ENCODE results near the gene SH3BP2.

The SH3BP2 gene

GRCh38 chr4:2842687-2843262, 49.9 kb downstream of the SH3BP2 start:
- peak overlapping the region; percentile 74; the same call in 1 of the 2 replicates for H3K4me3 ChIP-seq (ENCODE audit: low read length)
- TF ChIP-seq ZNF274 (IDR thresholded peaks at IDR 0.05; ENCODE audit: low read depth, low read length), result no peak

GRCh38 chr4:2843263-2843940, 50.5 kb downstream of the SH3BP2 start, which contains the start of gene ADD1:
Gene ADD1 (plus strand): TSS chr4:2843844. CDS start chr4:2875916, 32,072 bp downstream.
- H3K4me3 ChIP-seq (ENCODE audit: low read length), result peak within 1 kb of the TSS; percentile 92
- TF ChIP-seq ZNF274 (IDR thresholded peaks at IDR 0.05; ENCODE audit: low read depth, low read length), result no peak

- no peak for TF ChIP-seq ZNF274 (IDR thresholded peaks at IDR 0.05; ENCODE audit: low read depth, low read length)
Measured at GRCh38 chr4:2843941-2844584, 51.2 kb downstream of the SH3BP2 start.

GRCh38 chr4:2846172-2846571, 53.3 kb downstream of the SH3BP2 start:
- no peak for TF ChIP-seq ZNF274 (IDR thresholded peaks at IDR 0.05; ENCODE audit: low read depth, low read length)
- no peak overlapping the region; the same call in 1 of the 2 replicates for H3K4me3 ChIP-seq (ENCODE audit: low read length)

More at GRCh38 chr4:2843941-2844584, 51.2 kb downstream of the SH3BP2 start:
- H3K4me3 ChIP-seq (ENCODE audit: low read length), result peak overlapping the region; percentile 92

GRCh38 chr4:2847302-2847871, 54.5 kb downstream of the SH3BP2 start:
- TF ChIP-seq ZNF274 (IDR thresholded peaks at IDR 0.05; ENCODE audit: low read depth, low read length), result no peak
- peak overlapping the region; percentile 2; the same call in 1 of the 2 replicates for H3K4me3 ChIP-seq (ENCODE audit: low read length)

GRCh38 chr4:2848449-2848848, 55.6 kb downstream of the SH3BP2 start:
- no peak overlapping the region for H3K4me3 ChIP-seq (ENCODE audit: low read length)
- no peak for TF ChIP-seq ZNF274 (IDR thresholded peaks at IDR 0.05; ENCODE audit: low read depth, low read length)

GRCh38 chr4:2849267-2850152, 56.6 kb downstream of the SH3BP2 start:
- TF ChIP-seq ZNF274 (IDR thresholded peaks at IDR 0.05; ENCODE audit: low read depth, low read length), result no peak

GRCh38 chr4:2850966-2851798, 58.3 kb downstream of the SH3BP2 start:
- H3K4me3 ChIP-seq (ENCODE audit: low read length), result peak overlapping the region; percentile 14; the same call in 1 of the 2 replicates
- TF ChIP-seq ZNF274 (IDR thresholded peaks at IDR 0.05; ENCODE audit: low read depth, low read length), result no peak

More at GRCh38 chr4:2849267-2850152, 56.6 kb downstream of the SH3BP2 start:
- H3K4me3 ChIP-seq (ENCODE audit: low read length), result no peak overlapping the region

GRCh38 chr4:2852481-2852921, 59.6 kb downstream of the SH3BP2 start:
- TF ChIP-seq ZNF274 (IDR thresholded peaks at IDR 0.05; ENCODE audit: low read depth, low read length), result no peak
- peak overlapping the region; percentile 51; the same call in 1 of the 2 replicates for H3K4me3 ChIP-seq (ENCODE audit: low read length)

- TF ChIP-seq ZNF274 (IDR thresholded peaks at IDR 0.05; ENCODE audit: low read depth, low read length), result no peak
- no peak overlapping the region for H3K4me3 ChIP-seq (ENCODE audit: low read length)
Measured at GRCh38 chr4:2855584-2855983, 62.7 kb downstream of the SH3BP2 start.

GRCh38 chr4:2856266-2856665, 63.4 kb downstream of the SH3BP2 start:
- no peak overlapping the region for H3K4me3 ChIP-seq (ENCODE audit: low read length)
- TF ChIP-seq ZNF274 (IDR thresholded peaks at IDR 0.05; ENCODE audit: low read depth, low read length), result no peak

GRCh38 chr4:2857349-2857927, 64.6 kb downstream of the SH3BP2 start:
- H3K4me3 ChIP-seq (ENCODE audit: low read length), result no peak overlapping the region
- no peak for TF ChIP-seq ZNF274 (IDR thresholded peaks at IDR 0.05; ENCODE audit: low read depth, low read length)
